Retina (tissue), 1 donor: ENCODE data around the gene NUDT16L1.

ENCODE experiments used
- DNase-seq: peaks from one replicate; pipeline ENCODE4 v3.0.0-alpha.2; 2016

The NUDT16L1 gene

GRCh38 chr16:4683255-4684057 is 9.9 kb upstream of the NUDT16L1 start:
- DNase-seq = no peak

DNA sequence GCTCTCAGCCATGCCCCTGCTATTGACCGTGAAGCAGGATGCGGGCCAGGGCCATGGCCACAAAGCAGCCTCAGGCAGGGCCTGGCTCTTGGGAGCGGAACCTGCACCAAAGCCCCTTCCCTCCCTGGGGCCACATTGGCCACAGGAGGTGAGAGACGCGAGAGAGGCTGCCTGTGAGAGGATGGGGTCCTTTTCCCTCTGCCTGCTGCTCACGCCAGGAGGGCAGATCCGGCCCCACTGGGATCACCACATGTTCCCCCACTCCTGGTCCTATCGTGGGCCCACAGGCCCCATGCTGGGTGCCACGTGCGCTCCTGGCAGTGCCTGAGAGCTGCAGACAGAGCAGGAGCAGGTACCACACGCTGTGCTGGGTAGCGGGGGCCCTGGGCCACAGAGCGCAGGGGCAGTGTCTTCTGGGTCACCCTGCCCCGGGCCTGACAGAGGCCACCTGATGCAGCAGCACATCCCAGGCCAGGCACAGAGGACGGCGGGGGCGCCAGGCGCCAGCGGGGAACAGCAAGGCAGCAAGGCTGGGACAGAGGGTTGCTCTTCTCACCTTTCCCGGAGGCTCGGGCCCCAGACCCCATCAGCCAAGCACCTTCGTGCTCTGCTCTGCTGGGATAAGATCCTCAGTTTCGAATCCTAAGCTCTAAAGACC is 9.2 kb upstream of the NUDT16L1 start:
- DNase-seq = no peak

- DNase-seq = no peak
Observed at GRCh38 chr16:4684763-4685162, 8.6 kb upstream of the NUDT16L1 start.

GRCh38 chr16:4685292-4685691 is 8.1 kb upstream of the NUDT16L1 start:
- no peak for DNase-seq

DNA sequence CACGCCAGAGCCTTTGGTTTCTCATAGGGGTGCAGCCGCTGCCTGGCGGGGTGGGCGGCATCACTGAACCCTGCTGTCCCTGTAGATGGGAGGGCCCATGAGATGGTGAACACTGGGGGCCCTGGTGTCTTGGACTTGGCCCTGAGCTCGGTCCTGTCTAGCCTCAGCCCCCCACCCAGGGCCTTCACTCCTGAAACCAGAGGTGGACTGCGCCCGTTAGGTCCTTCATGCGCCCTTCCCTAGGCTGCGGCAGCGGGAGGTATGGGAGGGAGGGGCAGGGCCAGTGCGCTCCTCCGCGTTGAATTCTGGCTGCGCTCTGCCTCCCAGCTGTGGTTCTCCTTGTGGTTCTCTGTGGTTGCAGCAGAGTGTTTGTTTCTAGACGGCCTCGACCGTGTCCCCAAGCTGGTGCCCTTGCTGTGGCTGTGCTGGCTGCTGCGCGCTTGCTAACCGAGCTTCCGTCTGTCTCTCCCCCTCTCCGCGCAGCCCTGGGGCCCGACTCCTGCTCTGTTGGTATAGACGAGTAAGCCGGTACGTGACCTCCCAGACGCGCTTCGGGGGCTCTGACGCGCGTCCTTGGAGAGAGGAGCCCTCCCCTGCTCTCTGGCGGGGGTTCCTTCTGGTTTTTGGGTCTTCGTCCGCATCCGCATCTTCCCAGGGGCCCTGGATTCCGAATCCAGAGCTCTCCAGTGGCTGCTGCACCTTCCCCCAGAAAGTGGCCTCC is 7.4 kb upstream of the NUDT16L1 start:
- DNase-seq = no peak

DNA sequence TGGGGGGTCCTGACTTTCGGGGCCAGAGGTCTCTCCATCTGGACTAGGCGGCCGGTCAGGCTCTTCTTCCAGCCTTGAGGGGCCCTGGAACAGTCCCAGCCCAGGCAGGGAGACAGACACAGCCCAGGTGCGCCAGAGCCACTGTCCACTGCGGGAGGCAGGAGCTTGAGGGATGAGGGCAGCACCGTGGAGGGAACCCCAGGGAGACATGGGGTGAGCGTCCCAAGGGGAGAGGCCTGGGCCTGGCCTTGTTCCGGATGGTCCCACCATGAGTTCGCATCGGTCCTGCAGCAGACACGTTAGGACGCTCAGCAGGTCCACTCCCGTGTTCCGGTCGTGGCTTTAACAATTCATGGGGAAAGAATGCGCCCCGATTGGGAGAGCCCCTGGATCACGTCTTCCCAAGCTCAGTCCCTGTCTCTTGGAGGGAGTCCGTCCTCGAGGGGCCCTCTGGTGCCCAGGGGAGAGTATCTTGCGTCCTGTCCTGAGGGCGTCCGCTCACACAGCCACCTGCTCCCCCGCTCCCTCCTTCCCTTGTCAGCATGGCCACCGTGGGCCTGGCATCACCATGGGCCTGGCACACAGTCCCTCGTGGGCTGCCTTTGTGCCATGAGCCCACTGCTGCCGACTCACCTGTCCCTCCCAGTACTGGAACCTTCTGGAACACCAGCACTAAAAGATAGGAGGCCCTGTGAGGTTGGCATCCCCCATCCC is 6.7 kb upstream of the NUDT16L1 start:
- DNase-seq = no peak

GRCh38 chr16:4687416-4687815 is 5.9 kb upstream of the NUDT16L1 start:
- no peak for DNase-seq

- DNase-seq = no peak
Observed at GRCh38 chr16:4687946-4688673, 5.3 kb upstream of the NUDT16L1 start.

DNA sequence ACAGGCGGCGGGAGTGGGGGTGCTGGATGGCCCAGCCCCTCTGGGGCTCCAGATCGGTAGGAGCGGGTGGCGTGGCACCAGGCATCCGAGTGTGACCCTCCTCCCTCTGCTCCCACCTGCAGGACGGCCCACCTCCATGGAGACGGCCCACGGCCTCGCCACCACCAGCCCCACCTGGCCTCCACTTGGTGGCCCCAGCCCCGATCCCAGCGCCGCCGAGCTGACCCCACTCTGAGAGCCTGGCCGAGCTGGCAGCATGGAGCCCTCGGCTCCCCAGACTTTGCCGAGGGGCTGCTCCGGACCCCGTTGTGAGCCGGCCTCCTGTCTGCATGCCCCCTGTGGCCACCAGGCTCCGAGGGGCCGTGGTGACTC is 4.7 kb upstream of the NUDT16L1 start:
- DNase-seq = no peak

GRCh38 chr16:4689091-4689671 is 4.2 kb upstream of the NUDT16L1 start:
- DNase-seq = no peak

DNA sequence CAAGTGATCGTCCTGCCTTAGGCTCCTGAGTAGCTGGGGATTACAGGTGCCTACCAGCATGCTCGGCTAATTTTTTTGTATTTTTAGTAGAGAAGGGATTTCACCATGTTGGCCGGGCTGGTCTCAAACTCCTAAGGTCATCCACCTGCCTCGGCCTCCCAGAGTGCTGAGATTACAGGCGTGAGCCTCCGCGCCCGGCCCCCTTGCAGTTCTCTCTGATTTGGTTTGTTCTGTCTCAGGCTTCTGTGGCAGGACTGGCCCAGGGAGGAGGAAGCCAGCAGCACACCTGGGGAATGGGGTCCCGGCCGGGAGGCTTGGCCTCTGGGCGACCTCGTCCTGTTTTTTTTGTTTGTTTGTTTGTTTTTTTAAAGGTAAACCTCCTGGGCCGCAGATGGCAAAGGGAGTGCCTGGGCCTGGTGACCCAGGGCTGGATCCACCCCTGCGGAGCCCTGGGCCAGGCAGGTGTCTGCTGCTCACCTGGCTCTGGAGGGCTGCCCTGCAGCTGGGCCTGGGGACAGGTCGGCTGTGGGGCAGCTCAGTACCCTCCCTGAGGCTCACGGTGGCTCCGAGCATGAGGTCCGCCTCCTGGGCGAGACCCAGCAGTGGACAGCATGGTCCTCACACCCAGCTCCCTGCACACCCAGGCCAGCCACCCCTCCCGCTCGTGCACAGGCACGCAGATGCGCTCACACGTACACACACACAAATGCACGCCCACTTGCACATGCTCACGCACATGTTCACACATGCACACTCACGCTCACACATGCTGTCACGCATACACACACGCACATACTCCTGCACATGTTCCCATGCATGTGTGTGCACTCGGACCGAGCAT is 3.3 kb upstream of the NUDT16L1 start:
- DNase-seq = no peak

DNA sequence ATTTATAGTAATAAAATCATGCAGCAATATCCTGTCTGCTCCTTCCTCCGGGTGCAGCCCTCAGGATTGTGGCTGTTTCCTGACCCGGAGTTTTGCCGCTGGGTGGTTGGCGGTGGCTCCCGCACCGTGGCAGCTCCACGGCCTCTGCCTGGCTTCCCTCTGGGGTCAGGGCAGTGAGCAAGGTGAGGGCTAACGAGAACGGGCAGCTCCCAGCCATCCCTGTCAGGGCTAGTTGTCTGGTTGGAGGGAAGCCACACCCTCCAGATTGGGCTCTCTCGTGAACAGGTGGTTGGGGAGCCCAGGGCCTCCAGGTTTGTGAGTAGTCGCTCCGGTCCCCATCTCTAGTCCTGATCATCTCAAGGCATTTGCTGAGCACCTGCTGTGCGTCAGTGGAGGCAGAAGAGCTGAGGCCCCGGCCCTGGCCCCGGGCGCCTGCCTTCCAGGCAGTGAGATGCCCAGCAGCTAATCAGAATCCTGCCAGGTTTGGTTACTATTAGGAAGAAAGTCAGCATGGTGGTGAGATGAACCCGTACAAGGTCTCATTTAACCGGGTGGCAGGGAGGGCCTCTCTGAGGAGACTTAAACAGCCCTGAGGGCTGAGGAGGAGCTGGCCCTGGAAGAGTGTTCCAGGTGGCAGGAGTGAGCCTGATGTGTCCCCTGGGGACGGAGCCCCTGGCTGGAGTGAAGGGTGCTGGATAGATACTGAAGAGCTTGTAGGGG is 2.3 kb upstream of the NUDT16L1 start:
- no peak for DNase-seq

DNA sequence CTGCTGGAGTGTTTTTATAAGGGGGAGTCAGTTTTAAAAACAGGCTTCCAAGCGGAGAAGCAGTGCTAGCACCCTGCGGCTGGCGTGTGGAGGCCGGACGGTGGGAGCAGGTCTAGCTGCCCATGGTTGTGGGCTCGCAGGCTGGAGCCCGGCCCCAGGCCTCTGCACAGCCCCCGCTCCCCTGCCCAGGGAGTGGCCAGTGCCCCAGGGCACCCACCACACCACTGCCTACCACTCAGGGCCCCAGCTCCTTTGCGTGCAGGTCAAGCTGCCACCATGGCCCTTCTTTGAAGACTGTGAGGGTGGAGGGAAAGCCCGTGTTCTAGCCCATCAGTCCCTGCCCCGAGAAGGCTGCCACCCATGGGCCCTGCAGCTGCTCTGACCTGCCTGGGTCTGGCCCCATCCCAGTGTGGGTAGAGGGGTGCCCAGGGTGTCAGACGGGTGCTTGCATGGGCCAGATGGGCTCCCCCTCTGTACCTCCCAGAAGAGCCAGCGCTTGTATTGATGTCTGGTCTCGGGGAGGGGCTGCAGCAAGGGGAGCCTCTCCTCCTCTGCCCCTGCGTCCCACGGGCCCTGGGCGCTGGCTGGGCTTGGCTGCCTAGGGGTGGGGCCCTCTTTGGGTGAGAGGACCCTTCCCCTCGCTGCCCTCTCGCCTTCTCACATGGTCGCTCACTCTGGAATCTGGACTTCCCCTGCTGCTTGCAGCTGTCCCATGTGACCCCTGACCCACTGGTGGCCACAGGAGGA is 1.5 kb upstream of the NUDT16L1 start:
- DNase-seq = no peak

DNA sequence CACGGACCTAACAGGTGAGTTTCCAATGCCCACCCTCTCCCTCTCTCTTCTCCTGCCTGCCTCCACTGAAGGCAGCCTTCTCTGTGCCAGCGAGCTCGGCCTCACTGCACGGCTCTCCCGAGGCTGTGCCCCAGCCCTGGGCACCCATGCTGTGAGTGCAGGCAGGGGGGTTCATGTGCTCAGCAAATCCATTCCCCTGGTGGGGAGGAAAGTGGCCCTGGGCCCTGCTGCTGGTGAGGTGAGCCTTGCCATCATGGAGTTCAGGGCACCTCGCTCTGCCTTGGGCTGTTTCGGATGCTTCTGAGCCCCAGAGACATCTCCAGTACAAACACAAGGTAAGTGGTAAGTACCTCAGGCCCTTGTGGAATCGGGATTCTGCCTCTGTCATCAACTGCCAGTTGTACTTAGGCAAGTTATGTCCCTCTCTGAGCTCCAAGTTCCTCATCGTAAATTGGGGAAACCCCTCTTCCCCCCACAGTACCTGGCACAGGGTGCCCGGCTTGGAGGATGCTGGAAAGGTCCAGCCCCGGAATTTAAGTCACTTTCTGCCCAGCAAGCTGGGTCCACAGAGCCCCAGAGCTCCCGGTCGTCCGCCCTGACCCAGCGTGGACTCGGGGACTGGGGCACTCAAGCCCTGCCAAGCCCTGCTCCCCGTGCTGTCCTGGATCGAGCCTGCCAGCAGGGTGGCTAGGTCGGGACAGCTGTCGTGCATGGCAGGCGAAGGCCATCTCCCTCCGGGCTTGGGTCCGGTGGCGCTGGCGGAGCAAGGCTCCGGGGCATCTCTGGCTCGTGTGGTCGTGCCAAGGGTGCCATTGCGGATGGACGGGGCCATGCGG is 684 bp upstream of the NUDT16L1 start:
- DNase-seq = no peak

DNA sequence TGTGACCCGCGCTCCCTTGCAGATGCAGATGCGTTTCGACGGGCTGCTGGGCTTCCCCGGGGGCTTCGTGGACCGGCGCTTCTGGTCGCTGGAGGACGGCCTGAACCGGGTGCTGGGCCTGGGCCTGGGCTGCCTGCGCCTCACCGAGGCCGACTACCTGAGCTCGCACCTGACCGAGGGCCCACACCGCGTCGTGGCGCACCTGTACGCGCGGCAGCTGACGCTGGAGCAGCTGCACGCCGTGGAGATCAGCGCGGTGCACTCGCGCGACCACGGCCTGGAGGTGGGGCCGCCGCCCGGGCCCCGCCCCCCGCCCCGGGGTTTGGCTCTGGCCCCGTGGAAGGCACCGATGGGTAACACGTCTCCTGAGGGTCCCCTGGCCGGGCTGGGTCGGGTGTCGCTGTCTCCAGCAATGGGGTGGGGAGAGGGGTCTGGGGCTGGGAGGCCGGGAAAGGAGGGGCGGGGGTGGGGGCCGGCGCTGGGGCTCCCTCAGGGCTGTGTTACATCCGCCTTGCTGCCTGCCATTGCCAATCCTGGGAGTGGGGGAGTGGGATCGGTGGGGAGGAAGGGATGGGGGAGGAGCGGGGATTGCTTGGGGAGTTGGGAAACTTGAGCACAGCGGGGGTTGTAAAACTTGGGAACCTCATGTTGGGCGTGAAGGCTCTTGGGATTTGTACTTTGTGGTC is 737 bp downstream of the NUDT16L1 start:
- no peak for DNase-seq

DNA sequence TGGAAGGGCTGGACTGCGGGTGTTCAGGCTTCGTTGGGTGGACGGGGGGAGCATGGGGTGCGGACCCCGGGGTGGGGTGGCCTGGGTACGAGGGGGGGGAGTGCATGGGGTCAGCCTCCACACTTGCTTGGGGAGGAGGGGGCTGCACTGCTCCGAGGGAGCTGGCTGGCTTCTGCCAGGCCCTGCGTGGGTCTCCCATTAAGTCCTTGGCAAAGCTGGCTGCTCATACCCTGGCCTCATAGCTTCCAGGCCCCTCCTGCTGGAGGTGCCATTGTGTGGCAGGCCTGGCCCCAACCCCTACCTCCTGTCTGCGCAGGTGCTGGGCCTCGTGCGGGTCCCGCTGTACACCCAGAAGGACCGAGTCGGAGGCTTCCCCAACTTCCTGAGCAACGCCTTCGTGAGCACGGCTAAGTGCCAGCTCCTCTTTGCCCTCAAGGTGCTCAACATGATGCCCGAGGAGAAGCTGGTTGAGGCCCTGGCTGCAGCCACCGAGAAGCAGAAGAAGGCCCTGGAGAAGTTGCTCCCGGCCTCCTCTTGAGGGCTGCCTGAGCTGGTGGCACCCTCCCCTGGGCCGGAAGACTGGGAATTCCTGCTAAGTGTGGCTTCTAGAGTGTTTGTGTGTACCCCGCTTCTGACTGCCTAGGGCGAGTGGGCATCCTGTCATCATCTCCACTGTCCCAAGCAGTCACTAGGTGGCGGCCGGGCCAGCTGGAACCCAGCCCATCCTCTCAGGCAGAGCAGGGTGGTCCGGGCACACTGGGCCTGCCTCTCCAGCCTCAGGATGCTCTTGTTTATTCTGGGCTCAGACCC is 1.5 kb downstream of the NUDT16L1 start:
- no peak for DNase-seq

DNA sequence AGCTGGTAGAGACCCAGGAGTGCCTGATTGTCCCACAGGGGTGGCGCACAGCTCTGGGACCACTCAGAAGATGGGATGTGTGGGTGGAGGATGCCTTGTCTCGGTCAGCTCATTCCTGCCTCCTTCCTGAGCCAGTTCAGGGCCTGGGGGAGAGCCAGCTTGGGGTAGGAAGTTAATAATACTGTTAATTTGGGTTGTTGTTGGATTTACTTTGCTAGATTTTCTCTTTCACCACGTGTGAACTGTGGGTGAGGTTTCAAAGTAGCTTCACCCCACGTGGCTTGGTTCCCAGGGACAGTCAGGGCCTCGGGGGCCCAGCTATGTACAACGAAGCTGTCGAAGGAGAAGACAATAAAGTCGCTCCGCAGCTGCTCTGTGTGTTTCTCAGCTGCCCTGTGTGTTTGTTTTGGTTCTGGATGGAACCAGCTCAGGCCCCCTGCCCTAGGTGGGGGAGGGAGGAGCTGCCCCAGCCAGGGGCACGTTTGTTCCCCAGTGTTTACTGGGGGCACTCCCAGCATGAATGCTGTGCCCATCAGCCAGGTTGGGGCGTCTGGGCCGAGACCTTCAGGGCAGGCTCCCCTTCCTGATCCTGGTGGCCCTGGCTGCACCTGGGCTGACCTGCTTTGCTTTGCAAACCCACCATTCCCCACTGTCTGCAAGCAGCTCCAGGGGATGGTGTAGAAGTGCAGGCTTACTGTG is 2.3 kb downstream of the NUDT16L1 start:
- DNase-seq = no peak
